Daoy (cell line): ENCODE data around the gene LRRC47. TPM values are rescaled to one million over a fixed set of nuclear protein-coding genes. Genes with fewer than 3 reads are reported as not detected.
"Not testable (repeated sequence)": the region's sequence is repeated elsewhere in the genome, so short reads cannot be mapped to it uniquely, and the experiment has no call there.

ENCODE experiments used
- DNase-seq: peaks from one replicate; pipeline ENCODE4 v3.0.0-alpha.2; 2015; ENCODE audit warnings: low read depth
- total RNA-seq: library from RNA; depleted of rRNA; stranded (reverse); fragments of >200 nt; shearing (Covaris generic); gene quantifications from 2 replicates; pipeline ENCODE4 v1.2.3, GENCODE V29; 2014

LRRC47 gene
- total RNA-seq, 1 experiment from 2014 or later, result 60.2 TPM

DNA sequence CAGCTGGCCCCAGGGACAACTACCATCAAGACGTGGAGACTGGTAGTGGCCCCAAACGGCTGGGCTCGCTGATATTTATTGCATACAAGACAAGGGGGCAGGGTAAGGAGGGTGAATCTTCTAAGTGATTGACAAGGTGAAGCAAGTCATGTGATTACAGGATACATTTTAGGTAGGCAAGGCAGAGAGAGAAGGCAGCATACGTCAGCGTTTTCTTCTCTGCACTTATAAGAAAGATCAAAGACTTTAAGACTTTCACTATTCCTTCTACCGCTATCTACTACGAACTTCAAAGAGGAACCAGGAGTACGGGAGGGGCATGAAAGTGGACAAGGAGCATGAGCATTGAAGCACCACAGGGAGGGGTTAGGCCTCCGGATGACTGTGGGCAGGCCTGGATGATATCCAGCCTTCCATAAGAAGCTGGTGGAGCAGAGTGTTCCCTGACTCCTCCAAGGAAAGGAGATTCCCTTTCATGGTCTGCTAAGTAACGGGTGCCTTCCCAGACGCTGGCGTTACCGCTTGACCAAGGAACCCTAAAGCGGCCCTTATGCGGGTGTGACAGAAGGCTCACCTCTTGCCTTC is 47.9 kb downstream of the LRRC47 start:
- not testable (repeated sequence) for DNase-seq

DNA sequence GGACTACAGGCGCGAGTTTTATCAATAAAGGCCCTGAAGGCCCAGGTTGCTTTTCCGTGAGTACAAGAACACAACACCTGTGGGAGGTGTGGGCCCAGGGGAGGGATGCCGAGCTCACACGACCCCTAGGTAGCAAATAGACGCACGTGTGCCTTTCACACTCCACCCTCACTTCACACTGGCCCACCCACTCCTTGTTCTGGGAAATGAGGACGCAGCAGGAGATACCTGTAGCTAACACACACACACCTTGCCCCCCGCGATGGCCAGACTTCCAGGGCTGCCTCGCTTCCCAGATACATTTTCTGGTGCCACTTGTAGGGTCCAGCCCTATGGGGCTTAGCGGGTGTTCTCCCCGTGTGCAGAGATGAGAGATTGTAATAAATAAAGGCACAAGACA is 48.4 kb downstream of the LRRC47 start:
- DNase-seq, result no peak

DNA sequence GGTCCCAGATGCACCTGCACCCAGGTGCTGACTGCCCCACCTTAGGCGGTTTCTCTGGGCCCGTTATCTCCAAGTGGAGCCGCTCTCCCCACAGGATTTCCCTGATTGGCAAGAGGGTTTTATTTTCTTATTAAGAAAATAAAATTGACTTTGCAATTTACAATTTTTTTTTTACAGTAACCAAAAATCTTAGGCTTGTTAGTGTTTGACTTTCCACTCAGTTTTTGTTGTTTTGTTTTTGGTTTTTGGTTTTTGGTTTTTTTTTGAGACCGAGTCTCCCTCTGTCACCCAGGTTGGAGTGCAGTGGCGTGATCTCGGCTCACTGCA is 48.8 kb downstream of the LRRC47 start:
- DNase-seq, result no peak

DNA sequence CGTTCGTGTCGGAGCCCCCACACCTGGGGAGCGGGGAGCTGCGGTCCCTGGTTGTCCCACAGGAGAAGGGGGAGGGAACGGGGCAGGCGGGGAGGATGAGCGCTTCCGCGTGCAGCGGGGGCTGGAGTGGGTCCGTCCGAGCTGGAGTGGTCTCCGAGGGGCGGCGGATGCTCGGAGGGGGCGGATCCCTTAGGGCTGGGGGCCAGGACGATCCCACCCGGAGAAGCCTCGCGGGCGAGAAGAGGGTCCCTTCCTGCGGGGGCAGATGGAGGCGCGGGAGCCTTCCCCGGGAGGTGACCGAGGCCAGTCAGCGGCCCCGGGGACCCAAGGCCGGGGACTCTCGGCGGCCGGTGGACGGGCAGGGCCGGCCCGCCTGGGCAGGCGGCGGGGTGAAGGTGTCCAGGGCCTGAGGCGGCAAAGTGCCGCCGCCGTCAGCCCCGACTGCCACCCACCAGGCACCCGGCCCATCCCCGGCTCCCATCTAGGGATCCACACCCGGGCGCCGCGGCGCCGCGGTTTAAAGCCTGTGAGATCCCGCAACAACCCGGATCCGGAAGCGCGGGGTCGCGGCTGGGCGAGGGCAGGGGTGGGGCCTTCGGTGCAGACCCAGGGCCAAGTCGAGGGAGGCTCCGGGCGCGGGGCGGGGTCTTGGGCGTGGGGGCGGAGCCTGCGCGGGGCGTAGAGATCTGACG is 49.3 kb downstream of the LRRC47 start:
- peak; percentile 90 for DNase-seq

DNA sequence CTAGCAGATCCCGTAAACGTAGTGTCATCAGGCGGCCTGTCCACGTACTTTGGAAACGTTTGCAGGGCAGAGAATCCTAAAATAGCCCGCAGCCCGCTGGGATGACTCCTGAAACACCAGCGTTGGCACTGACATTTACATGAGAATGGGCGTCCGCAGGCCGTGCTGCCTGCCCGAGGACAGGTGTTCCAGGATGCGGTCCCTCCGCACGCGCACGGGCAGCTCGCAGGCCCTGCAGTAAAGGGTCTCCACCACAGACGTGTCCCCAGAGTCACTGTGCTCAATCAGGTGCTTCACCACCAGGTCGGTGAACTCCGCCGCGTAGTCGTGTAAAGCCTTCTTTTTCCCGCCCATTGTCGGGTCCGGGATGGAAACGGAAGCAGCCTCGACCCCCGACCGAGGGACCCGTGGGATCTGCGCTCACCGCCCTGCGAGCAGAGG is 49.9 kb downstream of the LRRC47 start:
- no peak for DNase-seq

DNA sequence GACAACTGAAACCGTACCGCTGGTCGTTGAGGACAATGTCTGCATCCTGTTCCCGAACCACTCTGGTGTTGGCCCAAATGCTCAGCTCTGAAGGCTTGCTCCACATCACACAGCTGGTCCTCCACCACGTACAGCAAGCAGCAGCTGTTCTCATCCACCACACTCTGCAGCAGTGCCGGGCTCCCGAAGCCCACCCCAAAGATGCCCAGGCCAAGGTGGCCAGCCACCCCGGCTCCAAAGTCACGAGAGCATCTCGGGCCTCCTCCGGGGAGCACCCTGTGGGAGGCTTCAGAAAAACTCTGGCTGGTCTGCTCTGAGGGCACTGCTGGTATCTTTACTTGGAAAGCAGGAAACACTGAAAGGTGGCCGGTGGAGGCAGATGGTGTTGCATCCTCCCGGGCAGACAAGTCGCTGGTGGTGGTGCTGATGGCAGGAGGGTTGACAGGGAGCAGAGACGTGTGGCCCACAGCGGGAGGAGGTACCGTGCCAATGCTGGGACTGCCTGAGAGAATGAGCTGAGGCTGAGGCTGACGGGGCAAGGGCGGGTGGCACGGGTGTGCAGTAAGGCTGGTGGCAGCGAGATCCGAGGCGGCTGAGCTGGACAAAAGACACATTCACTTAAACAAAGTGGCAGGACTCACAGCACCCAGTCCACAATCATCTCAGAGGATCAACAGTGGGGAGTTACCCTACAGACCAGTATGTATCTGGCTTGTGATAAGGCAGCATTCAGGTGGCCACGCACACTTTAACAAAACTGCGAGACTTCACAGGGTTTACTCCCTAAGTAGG is 50.5 kb downstream of the LRRC47 start:
- no peak for DNase-seq

DNA sequence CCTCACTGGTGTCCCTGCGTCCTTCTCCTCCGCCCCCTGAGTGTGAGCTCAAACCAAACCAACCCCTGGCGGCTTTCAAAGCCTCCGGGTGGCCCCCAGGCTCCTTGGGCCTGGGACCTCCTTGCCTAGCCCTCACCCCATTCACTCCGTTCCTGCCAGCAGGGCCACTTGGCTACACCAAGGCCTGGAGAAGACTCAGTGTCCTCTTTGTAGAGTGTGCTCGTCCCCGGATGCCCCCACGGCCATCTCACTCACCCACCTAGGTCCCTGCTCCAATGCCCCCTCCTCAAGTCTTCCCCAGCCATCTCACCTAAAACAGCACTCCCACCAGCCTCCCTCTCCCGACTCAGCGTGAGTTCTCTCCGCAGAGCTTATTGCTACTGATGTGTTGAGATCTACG is 51.2 kb downstream of the LRRC47 start:
- no peak for DNase-seq

DNA sequence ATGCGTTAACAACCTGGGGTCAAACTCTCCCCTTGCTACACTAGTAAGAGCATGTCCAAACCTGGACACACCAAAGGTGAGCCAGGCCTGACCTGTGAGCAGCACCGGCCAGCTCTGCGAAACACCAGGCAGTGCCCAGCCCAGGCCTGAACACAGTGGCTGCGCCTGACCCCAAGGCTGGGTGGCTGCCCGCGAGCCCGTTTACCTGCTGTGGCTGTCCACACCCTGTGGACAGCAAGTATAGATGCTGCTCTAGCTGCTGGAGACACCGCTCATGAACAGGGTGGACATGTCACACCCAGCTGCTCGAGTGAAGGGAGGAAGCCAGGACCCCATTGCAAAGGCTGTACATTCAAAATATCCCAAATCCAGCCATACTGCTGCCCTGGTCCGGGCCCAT is 51.7 kb downstream of the LRRC47 start:
- DNase-seq, result no peak

DNA sequence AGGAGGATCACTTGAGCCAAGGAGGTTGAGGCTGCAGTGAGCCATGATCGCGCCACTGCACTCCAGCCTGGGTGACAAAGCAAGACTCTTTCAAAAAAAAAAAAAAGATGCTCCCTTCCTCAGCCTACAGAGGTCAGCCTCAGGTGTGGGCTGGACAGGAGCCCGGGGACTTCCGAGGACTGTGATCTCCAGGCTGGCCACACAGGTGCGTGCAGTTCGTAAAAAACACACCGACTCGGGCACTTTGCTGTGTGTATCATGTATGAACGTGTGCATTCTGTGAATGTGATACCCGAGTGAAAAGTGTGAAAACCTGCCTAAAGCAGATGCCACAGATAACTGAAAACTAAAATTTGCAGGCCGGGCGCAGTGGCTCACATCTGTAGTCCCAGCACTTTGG is 52.5 kb downstream of the LRRC47 start:
- DNase-seq, result no peak

DNA sequence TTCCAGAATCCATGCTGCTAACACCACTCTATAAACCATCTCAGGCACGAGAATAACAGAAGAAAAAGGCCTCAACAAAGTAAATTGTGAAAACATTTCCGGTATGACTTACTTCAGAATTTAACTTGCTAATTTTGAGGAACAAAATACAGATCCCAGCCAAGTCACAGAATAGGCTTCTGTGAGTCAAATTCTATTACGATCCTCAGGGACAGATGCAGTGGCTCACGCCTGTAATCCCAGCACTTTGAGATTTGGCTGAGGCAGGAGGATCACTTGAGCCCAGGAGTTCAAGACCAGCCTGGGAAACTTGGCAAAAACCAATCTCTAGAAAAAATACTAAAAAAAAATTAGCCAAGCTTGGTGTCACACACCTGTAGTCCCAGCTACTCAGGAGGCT is 52.9 kb downstream of the LRRC47 start:
- no peak for DNase-seq

DNA sequence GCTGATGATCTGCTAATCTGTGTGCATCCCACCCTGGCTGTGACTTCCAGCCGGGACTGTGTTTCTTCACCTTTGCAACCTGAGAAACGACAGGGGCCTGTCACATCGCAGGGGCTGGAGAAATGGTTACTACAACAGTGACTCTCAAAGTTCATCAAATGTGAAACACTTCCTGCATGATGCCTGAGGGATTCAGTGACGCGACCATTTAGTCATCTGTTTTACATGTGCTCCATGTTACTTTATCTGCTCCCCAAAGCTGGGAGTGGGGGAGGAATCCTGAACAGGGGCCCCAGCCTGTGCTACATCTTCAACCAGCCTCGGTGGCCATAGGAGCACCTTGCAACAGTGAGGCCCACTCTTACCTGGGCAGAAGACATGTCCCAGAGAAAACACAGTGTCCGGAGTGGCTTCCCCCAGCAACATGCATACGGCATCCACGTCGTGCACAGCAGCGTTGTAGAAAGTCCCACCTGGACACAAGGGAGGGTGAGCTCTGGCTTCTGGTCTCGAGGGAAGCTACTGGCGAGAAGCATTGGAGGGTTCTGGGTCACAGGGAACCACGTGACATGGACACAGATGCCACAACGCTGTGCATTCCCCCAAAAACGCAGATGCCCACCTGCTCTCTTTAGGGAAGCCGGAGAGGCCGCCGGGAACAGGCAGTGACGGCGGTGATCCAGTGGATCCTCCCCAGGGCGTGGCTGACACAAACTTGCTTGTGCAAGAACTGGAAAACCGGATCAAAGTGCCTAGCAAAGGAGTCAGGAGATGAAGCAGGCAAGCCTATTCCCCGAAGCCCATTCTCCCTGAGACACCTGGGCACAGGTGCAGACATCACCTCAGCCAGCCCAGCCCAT is 53.6 kb downstream of the LRRC47 start:
- DNase-seq, result no peak

DNA sequence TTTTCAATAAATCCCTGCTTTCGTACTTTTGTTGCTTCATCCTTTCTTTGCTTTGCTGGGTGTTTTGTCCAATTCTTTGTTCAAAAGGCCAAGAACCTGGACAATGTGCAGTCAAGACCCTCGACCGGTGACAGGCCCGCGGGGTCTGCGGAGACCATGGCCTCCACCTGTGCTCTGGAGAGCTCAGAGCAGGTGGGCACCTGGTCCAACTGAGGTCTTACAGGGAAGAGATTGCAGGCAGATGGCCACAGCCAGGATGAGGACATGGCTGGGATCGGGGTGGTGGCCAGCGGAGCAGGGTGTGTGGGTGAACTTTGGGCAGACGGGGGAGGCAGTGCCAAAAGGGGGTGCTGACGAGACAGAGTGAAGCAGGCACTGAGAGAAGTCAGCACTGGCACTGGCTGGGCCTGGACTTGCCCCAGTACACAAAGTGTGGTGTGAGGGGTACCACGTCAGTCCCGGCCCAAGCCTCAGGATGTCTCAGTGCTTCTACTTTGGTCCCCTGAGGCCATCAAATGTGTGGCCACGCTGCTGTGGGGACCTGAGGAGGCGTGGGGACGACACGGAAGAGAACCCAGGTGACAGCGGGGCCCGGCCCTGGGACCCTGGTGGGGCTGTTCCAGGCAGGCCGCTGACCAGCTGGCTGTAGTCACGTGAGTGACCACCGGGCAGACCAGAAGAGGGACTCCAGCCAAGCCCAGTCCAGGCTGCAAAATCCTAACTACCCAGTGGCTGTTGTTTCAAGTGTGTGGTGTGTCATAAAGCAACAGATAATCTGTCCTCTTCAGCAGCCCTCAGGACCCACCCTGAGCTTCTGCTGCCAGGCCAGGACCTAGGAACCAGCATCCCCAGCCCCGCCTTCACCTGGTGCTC is 54.5 kb downstream of the LRRC47 start:
- no peak for DNase-seq

DNA sequence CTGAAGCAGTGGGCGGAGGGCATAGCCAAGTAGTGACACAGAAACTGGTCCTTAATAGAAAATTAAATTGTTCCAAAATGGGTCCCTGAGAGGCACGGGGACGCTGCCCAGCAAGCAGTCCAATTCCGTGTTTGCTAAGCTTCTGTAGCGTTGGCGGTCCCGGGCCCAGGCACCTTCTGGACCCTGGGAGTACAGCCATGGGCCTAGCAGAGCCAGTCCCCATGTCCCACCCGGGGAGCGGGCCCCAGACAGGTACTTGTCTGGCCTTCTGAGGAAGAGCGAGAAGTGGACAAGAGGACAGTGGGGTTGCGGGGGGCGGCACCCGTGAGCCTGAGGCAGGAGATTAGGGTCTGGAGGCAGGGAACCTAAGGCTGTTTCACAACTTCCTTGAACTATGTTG is 55.5 kb downstream of the LRRC47 start:
- no peak for DNase-seq

DNA sequence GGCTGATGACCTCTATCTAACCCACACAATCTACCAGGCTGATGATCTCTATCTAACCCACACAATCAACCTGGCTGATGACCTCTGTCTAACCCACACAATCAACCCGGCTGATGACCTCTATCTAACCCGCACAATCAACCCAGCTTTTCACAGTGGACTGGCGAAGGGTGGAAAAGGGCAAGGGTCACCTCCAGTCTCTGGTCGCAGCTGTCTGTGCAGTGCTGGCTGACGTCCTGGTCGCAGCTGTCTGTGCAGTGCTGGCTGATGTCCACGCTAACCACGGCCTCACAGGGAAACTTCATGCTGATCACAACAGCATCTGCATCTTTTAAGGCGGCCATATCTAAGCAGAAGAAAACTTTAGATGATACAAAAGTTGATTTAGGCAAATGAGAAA is 56.3 kb downstream of the LRRC47 start:
- DNase-seq, result no peak

DNA sequence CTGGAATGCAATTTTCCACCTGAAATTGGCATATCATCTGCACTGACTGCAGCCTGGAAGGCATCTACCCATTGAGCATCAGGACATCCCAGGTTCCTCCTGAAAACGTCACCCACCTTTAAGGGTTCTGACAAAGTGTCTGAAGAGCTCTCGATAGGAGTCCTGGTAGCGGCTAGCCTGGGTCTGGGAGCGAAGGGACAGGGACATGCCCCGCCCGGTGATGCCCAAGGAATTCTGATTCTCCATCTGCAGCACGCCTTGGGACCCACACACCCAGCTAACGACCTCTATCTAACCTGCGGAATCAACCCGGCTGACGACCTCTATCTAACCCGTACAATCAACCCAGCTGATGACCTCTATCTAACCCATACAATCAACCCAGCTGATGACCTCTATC is 57.4 kb downstream of the LRRC47 start:
- no peak for DNase-seq

DNA sequence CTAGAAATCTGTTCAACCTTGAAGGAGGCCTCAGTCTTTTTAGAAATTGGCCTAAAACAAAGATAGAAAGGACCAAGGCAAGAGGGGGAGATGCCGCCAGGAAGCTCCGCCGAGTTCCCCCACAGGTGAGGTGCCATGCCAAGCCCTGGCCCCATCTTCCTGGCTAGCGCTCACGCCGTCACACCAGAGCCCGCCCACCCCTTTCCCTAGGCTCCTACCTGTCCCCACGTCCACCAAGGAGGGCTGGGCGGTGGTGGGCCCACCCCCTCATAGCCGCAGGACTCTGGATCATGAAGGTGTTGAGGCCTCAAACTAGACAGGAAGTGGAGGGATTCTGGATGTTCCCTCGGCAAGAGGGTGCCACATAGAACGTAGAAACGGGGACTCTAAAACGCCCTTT is 59.6 kb downstream of the LRRC47 start:
- DNase-seq, result no peak

DNA sequence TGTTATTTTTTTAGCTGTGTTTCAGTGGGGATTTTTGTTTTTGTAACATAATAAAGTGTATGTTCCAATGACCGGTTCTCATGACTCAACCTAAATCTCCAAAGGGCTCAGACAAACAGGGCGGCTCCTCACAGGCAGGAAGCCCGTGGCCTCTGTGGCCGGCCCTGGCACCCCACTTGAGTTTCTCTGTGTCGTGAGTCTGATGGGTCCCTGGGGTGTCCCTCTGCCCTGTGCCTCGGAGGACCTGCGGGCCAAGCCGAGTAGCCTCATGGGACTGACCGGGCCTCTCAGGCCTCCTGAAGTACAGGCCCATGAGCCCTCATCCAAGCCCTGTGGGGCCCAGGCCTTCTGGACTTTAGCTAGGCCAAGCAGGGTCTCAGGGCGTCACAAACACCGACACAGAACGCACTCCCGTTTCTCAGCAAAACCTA is 60.2 kb downstream of the LRRC47 start:
- DNase-seq, result no peak

DNA sequence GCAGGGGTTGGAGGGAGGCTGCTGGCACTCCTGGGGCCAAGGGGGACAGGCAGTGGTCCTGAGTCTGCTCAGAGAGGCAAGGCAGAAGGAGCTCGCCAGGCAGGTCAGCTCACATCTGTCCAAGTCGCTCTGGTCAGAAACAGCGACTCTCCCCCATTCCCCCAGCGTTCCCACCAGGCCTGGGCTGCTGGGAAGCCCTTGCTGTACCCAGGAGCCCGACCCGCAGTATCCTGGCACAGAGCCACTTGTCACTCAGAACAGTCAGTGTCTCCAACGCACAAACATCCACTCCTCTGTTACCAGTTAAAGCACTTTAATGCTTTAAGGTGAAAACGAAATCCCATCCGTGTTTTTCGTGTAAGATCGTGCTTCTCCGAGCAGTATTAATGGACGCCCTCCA is 60.6 kb downstream of the LRRC47 start:
- no peak for DNase-seq

DNA sequence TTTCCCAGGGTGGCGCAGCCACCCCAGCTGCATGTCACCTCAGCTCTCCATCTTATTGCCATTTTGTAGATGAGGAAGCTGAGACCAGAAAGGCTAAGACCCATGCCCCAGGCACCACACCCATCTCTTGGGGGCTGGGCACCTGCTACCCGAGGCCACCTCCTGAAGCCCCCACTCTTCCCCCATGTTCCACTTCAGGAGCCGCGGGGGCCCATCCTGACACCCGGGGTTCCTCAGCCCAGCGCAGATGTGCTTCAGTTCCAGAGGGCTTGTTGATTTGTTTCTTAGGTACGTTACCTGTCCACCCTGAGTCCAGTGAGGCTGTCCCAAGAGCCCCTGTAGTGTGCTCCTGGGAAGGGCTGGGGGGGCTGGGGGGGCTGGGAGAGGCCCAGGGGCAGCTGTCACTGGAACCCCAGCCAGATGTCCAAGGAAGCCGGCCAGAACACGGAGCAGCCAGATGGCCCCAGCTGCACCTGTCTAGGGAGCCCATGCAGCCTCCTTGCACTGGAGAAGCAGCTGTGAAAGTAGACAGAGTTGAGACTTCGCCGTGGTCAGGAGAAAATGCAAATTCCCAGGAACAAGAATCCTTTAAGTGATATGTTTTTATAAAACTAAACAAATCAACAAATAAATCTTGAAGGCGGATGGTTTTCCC is 61.1 kb downstream of the LRRC47 start:
- DNase-seq, result no peak

DNA sequence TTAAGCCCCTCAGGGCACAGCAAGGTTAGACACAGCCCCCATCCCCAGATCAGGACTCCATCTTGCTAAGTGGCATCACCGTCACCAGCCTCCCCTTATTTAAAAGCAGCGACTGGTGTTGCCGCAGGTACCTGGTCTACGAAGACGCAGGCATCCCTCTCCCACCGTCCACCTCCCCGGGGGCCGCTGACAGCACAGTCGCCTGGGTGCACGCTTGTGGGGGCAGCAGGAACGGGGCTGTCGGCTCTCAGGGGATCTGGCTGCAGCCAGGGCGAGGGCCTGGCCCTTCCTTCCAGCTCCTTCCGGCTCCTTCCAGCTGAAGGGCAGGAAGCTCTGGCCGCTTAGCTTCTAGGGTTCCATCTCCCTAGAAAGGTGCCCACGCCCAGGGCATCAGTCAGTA is 61.7 kb downstream of the LRRC47 start:
- no peak for DNase-seq
